Measurements from ENCODE around the gene LMNA.

DNA sequence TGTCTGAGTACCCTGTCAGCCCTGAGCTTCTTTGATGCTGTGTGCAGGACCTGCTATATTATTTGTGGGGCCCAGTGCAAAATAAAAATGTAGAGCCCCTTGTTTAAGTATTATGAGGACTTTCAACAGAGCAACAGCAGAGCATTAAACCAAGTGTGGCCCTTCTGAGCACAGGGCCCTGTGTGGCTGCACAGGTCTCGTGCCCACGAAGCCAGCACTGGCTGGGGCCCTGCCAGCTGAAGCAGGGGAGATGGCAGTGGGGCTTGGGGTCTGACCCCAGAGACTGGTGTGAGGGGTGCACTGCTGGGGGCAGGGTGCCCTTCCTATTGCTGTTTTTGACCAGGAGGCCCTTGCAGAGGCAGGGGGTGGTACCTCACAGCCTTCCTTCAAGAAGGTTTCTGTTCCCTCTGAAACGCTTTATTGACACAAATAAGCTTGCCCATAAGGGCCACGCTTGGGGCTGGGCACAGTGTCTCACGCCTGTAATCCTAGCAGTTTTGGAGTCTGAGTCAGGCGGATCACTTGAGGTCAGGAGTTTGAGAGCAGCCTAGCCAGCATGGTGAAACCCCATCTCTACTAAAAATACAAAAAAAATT lies 36.7 kb downstream of the LMNA start:
- TF ChIP-seq, protein P1, sequence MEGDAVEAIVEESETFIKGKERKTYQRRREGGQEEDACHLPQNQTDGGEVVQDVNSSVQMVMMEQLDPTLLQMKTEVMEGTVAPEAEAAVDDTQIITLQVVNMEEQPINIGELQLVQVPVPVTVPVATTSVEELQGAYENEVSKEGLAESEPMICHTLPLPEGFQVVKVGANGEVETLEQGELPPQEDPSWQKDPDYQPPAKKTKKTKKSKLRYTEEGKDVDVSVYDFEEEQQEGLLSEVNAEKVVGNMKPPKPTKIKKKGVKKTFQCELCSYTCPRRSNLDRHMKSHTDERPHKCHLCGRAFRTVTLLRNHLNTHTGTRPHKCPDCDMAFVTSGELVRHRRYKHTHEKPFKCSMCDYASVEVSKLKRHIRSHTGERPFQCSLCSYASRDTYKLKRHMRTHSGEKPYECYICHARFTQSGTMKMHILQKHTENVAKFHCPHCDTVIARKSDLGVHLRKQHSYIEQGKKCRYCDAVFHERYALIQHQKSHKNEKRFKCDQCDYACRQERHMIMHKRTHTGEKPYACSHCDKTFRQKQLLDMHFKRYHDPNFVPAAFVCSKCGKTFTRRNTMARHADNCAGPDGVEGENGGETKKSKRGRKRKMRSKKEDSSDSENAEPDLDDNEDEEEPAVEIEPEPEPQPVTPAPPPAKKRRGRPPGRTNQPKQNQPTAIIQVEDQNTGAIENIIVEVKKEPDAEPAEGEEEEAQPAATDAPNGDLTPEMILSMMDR (conservative IDR thresholded peaks at IDR 0.05 in 1 of 2, IDR thresholded peaks at IDR 0.05 in 1 of 2; ENCODE audit: extremely low read depth in 1 of 2, insufficient read depth in 1 of 2, low read depth in 1 of 2, low read length in 2 of 2): no peak
- TF ChIP-seq EZH2 (IDR thresholded peaks at IDR 0.05; ENCODE audit: borderline replicate concordance, low read length): no peak

All from mammary epithelial cell (primary cell).